MCF 10A (cell line): ENCODE measurements around the gene CORO2B. TPM values are rescaled to one million over a fixed set of nuclear protein-coding genes. Genes with fewer than 3 reads are reported as not detected.

Experiments used
- BruUV-seq: library from RNA; stranded (reverse); fragments of 400-500 nt; replicated peaks from 2 replicates; lab custom pipeline; 2021; lab: Mats Ljungman, UMichigan
- CTCF ChIA-PET: fragments of 300-600 bp; sonication (Branson Sonifier 250); formaldehyde crosslinking; extraction: SDS; loops from one replicate; lab custom pipeline; 2021; ENCODE audit warnings: antibody characterized with exemption, inconsistent platforms; lab: Yijun Ruan, JAX
- POLR2A ChIA-PET: fragments of 300-600, 350-650 bp; sonication (Branson Sonifier 250); formaldehyde crosslinking; extraction: SDS; loops from one replicate; lab custom pipeline; 2020; ENCODE audit warnings: antibody characterized with exemption, inconsistent platforms; lab: Yijun Ruan, JAX
- DNase-seq: peaks from one replicate; pipeline ENCODE4 v3.0.0-alpha.2; 2018; ENCODE audit not compliant: unreplicated experiment
- H3K27ac Mint-ChIP-seq: one replicate; pipeline ENCODE4 v1.8.0; 2022; ENCODE audit warnings: mild to moderate bottlenecking, low read depth, mixed read lengths; ENCODE audit not compliant: unreplicated experiment
- H3K27me3 Mint-ChIP-seq: one replicate; pipeline ENCODE4 v1.8.0; 2022; ENCODE audit warnings: mixed read lengths; ENCODE audit not compliant: insufficient read depth, unreplicated experiment
- H3K36me3 Mint-ChIP-seq: one replicate; pipeline ENCODE4 v1.8.0; 2022; ENCODE audit warnings: mild to moderate bottlenecking, moderate library complexity, mixed read lengths; ENCODE audit not compliant: insufficient read depth, unreplicated experiment
- H3K4me1 Mint-ChIP-seq: one replicate; pipeline ENCODE4 v1.8.0; 2022; ENCODE audit warnings: mixed read lengths; ENCODE audit not compliant: insufficient read depth, unreplicated experiment
- H3K4me3 Mint-ChIP-seq: one replicate; pipeline ENCODE4 v1.8.0; 2022; ENCODE audit warnings: mild to moderate bottlenecking, moderate library complexity, mixed read lengths; ENCODE audit not compliant: unreplicated experiment
- H3K9me3 Mint-ChIP-seq: one replicate; pipeline ENCODE4 v1.8.0; 2022; ENCODE audit warnings: mixed read lengths; ENCODE audit not compliant: unreplicated experiment
- intact Hi-C: fragments of 100-400 bp; cut with micrococcal nuclease; formaldehyde crosslinking; loops from 2 replicates; pipeline ENCODE4 v1.14.1; 2022
- total RNA-seq: library from RNA; stranded (reverse); gene quantifications from 2 replicates; pipeline ENCODE4 v1.2.3, GENCODE V29; 2022
- TF ChIP-seq, protein P1 (sequence below): fragments of 200-600 bp; IDR thresholded peaks from one replicate; pipeline ENCODE4 v1.8.0; 2022; ENCODE audit warnings: antibody characterized with exemption, mild to moderate bottlenecking; ENCODE audit not compliant: unreplicated experiment

CORO2B gene
- total RNA-seq, 1 experiment from 2014 or later: 0.79 TPM

DNA sequence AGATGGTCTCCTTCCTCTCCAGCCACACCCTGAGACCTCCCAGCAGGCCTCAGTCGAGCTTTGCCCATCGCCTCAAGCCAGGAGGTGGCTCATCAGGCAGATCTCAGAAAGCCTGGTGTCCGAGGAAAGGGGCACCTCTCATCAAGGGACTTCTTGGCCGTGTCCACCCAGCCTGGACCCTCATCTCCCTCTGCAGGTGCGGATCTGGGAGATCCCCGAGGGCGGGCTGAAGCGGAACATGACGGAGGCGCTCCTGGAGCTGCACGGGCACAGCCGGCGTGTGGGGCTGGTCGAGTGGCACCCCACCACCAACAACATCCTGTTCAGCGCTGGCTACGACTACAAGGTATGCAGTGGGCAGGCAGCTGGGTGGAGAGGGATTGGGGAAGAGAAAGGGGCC, 131.7 kb downstream of the CORO2B start:
- Mint-ChIP-seq H3K27me3 (peaks cover 25% of the 10 kb centered on the region), H3K4me3 (no peak overlapping the region), H3K27ac (no peak overlapping the region), H3K9me3 (no peaks in the 10 kb centered on the region), H3K4me1 (no peaks in the 10 kb centered on the region), H3K36me3 (no peaks in the 10 kb centered on the region)
- TF ChIP-seq, protein P1, sequence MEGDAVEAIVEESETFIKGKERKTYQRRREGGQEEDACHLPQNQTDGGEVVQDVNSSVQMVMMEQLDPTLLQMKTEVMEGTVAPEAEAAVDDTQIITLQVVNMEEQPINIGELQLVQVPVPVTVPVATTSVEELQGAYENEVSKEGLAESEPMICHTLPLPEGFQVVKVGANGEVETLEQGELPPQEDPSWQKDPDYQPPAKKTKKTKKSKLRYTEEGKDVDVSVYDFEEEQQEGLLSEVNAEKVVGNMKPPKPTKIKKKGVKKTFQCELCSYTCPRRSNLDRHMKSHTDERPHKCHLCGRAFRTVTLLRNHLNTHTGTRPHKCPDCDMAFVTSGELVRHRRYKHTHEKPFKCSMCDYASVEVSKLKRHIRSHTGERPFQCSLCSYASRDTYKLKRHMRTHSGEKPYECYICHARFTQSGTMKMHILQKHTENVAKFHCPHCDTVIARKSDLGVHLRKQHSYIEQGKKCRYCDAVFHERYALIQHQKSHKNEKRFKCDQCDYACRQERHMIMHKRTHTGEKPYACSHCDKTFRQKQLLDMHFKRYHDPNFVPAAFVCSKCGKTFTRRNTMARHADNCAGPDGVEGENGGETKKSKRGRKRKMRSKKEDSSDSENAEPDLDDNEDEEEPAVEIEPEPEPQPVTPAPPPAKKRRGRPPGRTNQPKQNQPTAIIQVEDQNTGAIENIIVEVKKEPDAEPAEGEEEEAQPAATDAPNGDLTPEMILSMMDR: no peak
- POLR2A ChIA-PET: no interaction called here
- DNase-seq: no peak
- no TSS peak for BruUV-seq
- CTCF ChIA-PET: interaction anchor here (0.6 kb wide), 2 partner anchors 47 to 191 kb away, joined by 3 read pairs; no protein-coding TSS in a partner anchor
- intact Hi-C loops: no loop called here

DNA sequence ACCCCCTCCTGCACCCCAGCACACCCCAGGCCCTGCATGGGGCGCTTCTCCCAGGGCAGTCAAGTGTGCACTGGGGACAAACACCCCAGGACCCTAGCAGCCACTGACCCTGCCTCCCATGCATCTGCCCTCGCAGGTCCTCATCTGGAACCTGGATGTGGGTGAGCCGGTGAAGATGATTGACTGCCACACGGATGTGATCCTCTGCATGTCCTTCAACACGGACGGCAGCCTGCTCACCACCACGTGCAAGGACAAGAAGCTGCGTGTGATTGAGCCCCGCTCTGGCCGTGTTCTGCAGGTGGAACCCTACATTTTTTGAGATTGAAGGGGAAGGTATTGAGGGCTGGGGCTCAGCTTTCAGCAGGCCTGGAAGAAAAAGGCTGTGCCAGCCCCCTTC, 132.6 kb downstream of the CORO2B start:
- Mint-ChIP-seq H3K36me3 (no peaks in the 10 kb centered on the region), H3K4me1 (no peaks in the 10 kb centered on the region), H3K4me3 (no peak overlapping the region), H3K27me3 (peaks cover 24% of the 10 kb centered on the region), H3K27ac (no peak overlapping the region), H3K9me3 (no peaks in the 10 kb centered on the region)
- no peak for DNase-seq
- TF ChIP-seq, protein P1: no peak
- intact Hi-C loops: no loop called here
- BruUV-seq: no TSS peak
- ChIA-PET CTCF (no interaction called here), POLR2A (no interaction called here)

DNA sequence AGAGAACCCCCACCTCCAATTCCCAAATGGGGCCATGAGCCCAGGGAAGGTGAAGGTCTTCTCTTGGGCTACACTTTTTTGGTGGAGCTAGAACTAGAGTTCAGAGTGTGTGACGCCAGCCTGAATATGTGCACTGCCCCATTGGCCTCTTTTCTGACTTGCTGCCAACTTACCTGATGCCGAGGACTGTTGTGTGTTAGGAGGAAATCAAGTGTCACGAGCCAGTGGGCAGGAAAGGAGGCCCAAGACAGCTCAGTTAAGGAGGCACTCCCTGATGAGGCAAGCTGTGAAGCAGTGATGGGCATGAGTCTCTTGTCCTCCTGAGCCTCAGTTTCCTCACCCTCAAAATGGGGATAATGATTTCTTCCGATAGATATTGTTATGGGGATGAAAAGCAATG, 134.1 kb downstream of the CORO2B start:
- no TSS peak for BruUV-seq
- Mint-ChIP-seq H3K27ac (no peak overlapping the region), H3K4me3 (no peak overlapping the region), H3K27me3 (peaks cover 34% of the 10 kb centered on the region), H3K4me1 (no peaks in the 10 kb centered on the region), H3K9me3 (no peaks in the 10 kb centered on the region), H3K36me3 (no peaks in the 10 kb centered on the region)
- ChIA-PET CTCF (no interaction called here), POLR2A (no interaction called here)
- no peak for DNase-seq
- intact Hi-C loops: no loop called here
- TF ChIP-seq, protein P1: no peak

DNA sequence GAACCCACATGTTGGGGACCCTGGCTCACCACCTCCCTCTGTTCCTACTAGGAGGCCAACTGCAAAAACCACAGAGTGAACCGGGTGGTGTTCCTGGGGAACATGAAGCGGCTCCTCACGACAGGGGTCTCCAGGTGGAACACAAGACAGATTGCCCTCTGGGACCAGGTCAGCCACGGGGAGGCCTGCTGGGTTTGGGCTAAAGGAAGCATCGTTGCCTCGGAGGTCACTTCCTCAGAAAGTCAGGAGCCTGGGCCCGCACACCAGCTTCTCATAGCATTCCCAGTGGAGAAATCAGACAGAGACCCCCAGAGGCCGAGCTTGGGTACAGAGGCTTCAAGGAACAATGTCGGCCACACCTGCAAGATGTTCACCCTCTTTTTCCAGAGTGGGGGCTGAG, 135.1 kb downstream of the CORO2B start:
- no peak overlapping the region for H3K4me3 Mint-ChIP-seq
- intact Hi-C loops: no loop called here
- no peak overlapping the region for H3K27ac Mint-ChIP-seq
- H3K9me3 Mint-ChIP-seq: no peaks in the 10 kb centered on the region
- H3K27me3 Mint-ChIP-seq: peaks cover 35% of the 10 kb centered on the region
- POLR2A ChIA-PET: no interaction called here
- TF ChIP-seq, protein P1: no peak
- CTCF ChIA-PET: interaction anchor here (0.6 to 1.6 kb wide), 3 partner anchors 38 to 1356 kb away, joined by 3 to 8 read pairs (median 3); no protein-coding TSS in a partner anchor
- no peak for DNase-seq
- no peaks in the 10 kb centered on the region for H3K4me1 Mint-ChIP-seq
- H3K36me3 Mint-ChIP-seq: no peaks in the 10 kb centered on the region
- no TSS peak for BruUV-seq
